Parathyroid adenoma (tissue), 2 donors: ENCODE data around the gene CIROP.

Experiments used
- H2AFZ ChIP-seq: fragments of 300-600 bp; sonication (generic); one replicate; pipeline ENCODE4 v1.7.0; 2017; ENCODE audit warnings: antibody characterized with exemption, mild to moderate bottlenecking
- H3K27ac ChIP-seq: fragments of 300-600 bp; sonication (generic); one replicate; pipeline ENCODE4 v1.7.0; 2017
- H3K27me3 ChIP-seq: fragments of 300-600 bp; sonication (generic); one replicate; pipeline ENCODE4 v1.7.0; 2017; ENCODE audit warnings: low read length; ENCODE audit not compliant: control insufficient read depth, insufficient read depth
- H3K36me3 ChIP-seq: fragments of 300-600 bp; sonication (generic); one replicate; pipeline ENCODE4 v1.7.0; 2017; ENCODE audit warnings: low read length; ENCODE audit not compliant: control insufficient read depth, insufficient read depth
- H3K4me1 ChIP-seq: fragments of 300-600 bp; sonication (generic); one replicate; pipeline ENCODE4 v1.7.0; 2017; ENCODE audit warnings: control low read depth
- H3K4me2 ChIP-seq: fragments of 300-600 bp; sonication (generic); one replicate; pipeline ENCODE4 v1.7.0; 2017; ENCODE audit warnings: low read length
- H3K4me3 ChIP-seq: fragments of 300-600 bp; sonication (generic); one replicate; pipeline ENCODE4 v1.7.0; 2017; ENCODE audit warnings: low read depth, low read length
- H3K79me2 ChIP-seq: fragments of 300-600 bp; sonication (generic); one replicate; pipeline ENCODE4 v1.7.0; 2017; ENCODE audit warnings: control low read depth
- H3K9ac ChIP-seq: fragments of 300-600 bp; sonication (generic); one replicate; pipeline ENCODE4 v1.7.0; 2017; ENCODE audit warnings: mild to moderate bottlenecking
- H3K9me3 ChIP-seq: fragments of 300-600 bp; sonication (generic); one replicate; pipeline ENCODE4 v1.7.0; 2017; ENCODE audit warnings: low read length; ENCODE audit not compliant: control insufficient read depth
- CTCF ChIP-seq: fragments of 300-600 bp; sonication (generic); IDR thresholded peaks from one replicate; pipeline ENCODE4 v1.7.0; 2017; ENCODE audit warnings: antibody characterized with exemption, mild to moderate bottlenecking
- donor health status: primary hyperparathyroidism.

The CIROP gene

DNA sequence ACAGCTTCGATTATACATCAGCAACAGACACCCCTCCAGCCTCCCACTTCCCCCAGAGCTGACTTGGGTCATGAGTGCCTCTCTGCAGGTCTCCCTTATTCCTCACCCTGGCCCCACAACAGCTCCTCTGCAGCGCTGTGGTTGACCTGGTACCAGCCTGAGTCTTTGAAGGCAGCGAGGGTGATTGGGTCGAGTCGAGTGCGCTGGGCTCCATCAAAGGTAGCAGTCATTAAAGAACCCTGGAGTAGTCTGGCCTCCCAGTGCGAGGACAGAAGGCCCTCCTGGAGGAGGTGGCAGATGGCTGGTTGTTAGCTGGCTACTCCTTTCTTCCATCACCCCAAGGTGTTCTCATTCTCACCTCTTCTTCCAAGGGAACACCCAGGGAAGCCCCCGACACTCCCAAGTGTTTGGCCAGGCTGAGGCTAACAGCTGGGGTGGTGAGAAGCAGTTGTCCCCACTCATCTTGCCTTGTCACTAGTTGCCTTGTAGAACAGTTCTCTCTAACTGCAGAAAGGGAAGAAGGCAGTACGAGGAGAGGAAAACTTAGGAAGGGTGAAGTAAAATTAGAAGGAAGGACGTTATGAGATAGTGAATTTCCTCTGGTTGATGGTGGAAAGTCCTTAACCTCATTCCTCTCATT, 2.7 kb downstream of the CIROP start:
- H3K4me3 ChIP-seq, result no peak overlapping the region
- no peaks in the 10 kb centered on the region for H3K4me1 ChIP-seq
- TF ChIP-seq CTCF, result no peak
- no peak overlapping the region for H3K9ac ChIP-seq
- no peaks in the 10 kb centered on the region for H3K27me3 ChIP-seq
- peaks cover 12% of the 10 kb centered on the region for H3K79me2 ChIP-seq
- no peaks in the 10 kb centered on the region for H3K36me3 ChIP-seq
- no peaks in the 10 kb centered on the region for H3K9me3 ChIP-seq
- H2AFZ ChIP-seq, result no peak overlapping the region
- no peak overlapping the region for H3K4me2 ChIP-seq
- no peak overlapping the region for H3K27ac ChIP-seq

GRCh38 chr14:23101213-23101970, 3.4 kb downstream of the CIROP start:
- Histone ChIP-seq H2AFZ (no peak overlapping the region), H3K27ac (no peak overlapping the region), H3K4me2 (no peak overlapping the region), H3K79me2 (peaks cover 14% of the 10 kb centered on the region), H3K27me3 (no peaks in the 10 kb centered on the region), H3K9me3 (no peaks in the 10 kb centered on the region), H3K4me1 (no peaks in the 10 kb centered on the region), H3K36me3 (no peaks in the 10 kb centered on the region), H3K4me3 (no peak overlapping the region), H3K9ac (no peak overlapping the region)
- no peak for TF ChIP-seq CTCF

DNA sequence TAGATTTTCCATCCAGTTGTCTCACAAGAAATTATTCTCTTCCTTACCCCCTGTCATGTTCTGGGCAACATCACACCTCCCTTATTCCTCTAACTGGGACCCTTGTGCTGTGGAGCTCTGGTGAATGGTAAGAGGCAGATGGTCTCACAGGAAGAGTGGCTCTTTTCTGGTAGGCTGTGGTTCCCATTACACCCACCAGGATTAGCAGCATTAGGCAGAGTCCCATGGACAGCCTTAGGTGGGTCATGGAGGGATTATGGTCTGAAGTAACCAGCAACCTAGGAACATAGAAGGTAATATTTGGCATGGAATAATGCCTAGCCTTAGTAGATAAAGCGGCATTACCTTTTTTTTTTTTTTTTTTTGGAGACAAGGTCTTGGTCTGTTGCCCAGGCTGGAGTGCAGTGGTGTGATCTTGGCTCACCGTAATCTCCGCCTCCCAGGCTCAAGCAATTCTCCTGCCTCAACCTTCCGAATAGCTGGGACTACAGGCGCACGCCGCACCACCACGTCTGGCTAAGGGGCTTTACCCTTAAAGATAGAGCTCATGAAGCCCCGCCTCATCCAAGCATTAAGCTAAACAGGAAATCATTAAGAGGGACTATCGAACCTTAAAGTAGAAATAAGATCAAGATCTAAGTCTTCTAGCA, 5.5 kb downstream of the CIROP start:
- Histone ChIP-seq H3K9me3 (no peaks in the 10 kb centered on the region), H3K27me3 (no peaks in the 10 kb centered on the region), H3K4me1 (no peaks in the 10 kb centered on the region), H2AFZ (no peak overlapping the region), H3K4me2 (no peak overlapping the region), H3K9ac (no peak overlapping the region), H3K36me3 (no peaks in the 10 kb centered on the region), H3K79me2 (peaks cover 18% of the 10 kb centered on the region), H3K27ac (no peak overlapping the region), H3K4me3 (no peak overlapping the region)
- TF ChIP-seq CTCF, result no peak

DNA sequence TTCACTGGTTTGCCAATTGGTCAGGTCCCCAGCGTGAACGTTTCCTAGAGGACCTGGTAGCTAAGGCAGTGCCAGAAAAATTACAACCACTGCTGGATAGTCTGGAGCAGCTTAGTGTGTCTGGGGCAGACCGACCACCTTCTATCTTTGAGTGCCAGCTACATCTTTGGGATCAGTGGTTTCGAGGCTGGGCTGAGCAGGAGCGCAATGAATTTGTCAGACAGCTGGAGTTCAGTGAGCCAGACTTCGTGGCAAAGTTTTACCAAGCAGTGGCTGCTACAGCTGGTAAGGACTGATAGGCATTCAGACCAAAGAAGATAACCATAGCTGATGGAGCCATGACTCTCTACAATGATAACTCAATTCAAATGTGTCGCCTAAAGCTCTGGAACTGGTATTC, 7.0 kb downstream of the CIROP start:
- H3K36me3 ChIP-seq, result no peaks in the 10 kb centered on the region
- TF ChIP-seq CTCF, result no peak
- H3K4me1 ChIP-seq, result peaks cover 4% of the 10 kb centered on the region
- no peak overlapping the region for H2AFZ ChIP-seq
- H3K4me3 ChIP-seq, result no peak overlapping the region
- no peak overlapping the region for H3K27ac ChIP-seq
- no peak overlapping the region for H3K4me2 ChIP-seq
- H3K79me2 ChIP-seq, result peaks cover 32% of the 10 kb centered on the region
- no peak overlapping the region for H3K9ac ChIP-seq
- H3K27me3 ChIP-seq, result no peaks in the 10 kb centered on the region
- H3K9me3 ChIP-seq, result no peaks in the 10 kb centered on the region
